ENCODE data around the gene SNX30.

The SNX30 gene

DNA sequence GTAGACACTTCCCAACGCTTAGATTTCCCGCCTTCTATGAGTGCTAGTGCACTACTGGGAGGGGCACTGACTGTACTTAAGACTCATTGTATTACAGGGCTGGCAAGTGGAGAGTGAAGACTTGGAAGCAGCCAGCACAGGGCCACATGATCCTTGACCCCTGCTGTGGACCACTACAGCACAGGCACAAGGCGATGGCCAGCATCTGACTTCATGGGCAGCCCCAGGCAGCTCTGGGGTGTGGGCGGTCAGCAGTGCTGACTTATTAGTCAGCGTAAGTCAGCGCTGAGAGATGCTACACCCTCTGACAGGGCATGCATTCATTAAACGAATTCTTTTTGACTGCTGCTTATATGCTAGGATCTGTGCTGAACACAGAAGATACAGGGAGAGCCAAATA lies 130.8 kb downstream of the SNX30 start:
- TF ChIP-seq, protein P1, sequence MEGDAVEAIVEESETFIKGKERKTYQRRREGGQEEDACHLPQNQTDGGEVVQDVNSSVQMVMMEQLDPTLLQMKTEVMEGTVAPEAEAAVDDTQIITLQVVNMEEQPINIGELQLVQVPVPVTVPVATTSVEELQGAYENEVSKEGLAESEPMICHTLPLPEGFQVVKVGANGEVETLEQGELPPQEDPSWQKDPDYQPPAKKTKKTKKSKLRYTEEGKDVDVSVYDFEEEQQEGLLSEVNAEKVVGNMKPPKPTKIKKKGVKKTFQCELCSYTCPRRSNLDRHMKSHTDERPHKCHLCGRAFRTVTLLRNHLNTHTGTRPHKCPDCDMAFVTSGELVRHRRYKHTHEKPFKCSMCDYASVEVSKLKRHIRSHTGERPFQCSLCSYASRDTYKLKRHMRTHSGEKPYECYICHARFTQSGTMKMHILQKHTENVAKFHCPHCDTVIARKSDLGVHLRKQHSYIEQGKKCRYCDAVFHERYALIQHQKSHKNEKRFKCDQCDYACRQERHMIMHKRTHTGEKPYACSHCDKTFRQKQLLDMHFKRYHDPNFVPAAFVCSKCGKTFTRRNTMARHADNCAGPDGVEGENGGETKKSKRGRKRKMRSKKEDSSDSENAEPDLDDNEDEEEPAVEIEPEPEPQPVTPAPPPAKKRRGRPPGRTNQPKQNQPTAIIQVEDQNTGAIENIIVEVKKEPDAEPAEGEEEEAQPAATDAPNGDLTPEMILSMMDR (IDR thresholded peaks at IDR 0.05; ENCODE audit: low read depth, low read length) = no peak
- DNase-seq (ENCODE audit: low read depth in 2 of 2) = peak; percentile 44 to 67
- no peak overlapping the region for H3K4me3 ChIP-seq (replicated peaks in 1 of 2; ENCODE audit: low read depth in 2 of 2, low read length in 2 of 2)

DNA sequence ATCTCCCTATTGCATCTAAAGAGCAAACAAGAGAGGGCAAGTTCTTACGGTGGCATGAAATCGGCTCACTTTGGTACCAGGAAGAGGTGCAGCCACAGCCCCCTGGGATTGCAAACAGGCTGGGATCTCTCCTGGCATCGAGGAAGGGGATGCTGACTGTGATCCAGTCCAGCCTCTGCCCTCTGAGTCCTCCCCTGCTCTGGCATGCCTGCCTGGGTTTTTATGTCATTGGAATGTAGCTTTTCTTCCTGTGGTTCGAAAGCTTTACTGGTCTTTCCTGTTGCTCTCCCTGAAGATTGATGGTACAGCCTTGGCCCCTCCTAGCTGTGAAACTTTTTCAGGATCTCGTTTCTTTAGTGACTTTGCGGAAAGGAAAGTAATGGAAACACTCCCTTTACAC lies 133.5 kb downstream of the SNX30 start:
- TF ChIP-seq, protein P1 (IDR thresholded peaks at IDR 0.05; ENCODE audit: low read depth, low read length) = no peak
- no peak overlapping the region for H3K4me3 ChIP-seq (replicated peaks in 1 of 2; ENCODE audit: low read depth in 2 of 2, low read length in 2 of 2)
- DNase-seq (ENCODE audit: low read depth in 2 of 2) = peak in 1 of 2 donors; percentile 31

DNA sequence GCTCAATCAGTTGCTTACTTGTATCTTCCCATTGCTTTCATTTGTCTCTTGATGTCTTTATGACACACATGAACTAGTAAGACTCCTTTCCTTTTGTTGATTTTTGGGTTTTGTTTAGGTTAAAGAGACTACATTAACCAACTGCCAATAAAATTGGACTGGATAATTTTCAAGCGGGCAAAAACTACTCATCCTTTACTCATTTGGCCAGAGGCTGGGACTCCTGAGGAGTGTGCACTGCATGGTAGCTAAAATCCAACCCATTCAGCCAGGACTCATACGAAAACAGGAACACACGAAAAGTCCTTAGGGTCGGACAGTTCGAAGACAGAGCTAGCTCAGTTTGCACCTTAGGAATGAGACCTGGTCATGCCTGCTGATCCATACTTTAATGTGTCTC lies 134.2 kb downstream of the SNX30 start:
- TF ChIP-seq, protein P1 (IDR thresholded peaks at IDR 0.05; ENCODE audit: low read depth, low read length) = no peak
- no peak for DNase-seq (ENCODE audit: low read depth in 2 of 2)
- H3K4me3 ChIP-seq (replicated peaks in 1 of 2; ENCODE audit: low read depth in 2 of 2, low read length in 2 of 2) = no peak overlapping the region

DNA sequence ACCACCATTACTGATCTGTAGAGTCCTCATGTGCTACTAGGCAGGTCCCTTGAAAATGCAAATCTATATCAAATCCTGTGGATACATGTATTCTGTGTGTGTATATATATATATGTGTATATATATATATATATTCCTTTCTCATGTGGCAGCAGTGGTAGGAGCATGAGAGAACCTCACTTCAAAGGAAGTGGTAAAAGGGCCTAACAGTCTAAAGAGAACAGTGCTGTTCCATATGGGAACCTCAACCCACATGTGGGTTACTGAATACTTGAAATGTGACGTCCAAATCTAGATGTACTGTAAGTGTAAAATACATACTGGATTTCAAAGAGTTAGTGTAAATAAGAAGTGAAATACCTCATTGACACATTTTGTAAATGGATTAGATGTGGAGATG lies 134.8 kb downstream of the SNX30 start:
- no peak overlapping the region for H3K4me3 ChIP-seq (replicated peaks in 1 of 2; ENCODE audit: low read depth in 2 of 2, low read length in 2 of 2)
- TF ChIP-seq, protein P1 (IDR thresholded peaks at IDR 0.05; ENCODE audit: low read depth, low read length) = no peak
- DNase-seq (ENCODE audit: low read depth in 2 of 2) = no peak

DNA sequence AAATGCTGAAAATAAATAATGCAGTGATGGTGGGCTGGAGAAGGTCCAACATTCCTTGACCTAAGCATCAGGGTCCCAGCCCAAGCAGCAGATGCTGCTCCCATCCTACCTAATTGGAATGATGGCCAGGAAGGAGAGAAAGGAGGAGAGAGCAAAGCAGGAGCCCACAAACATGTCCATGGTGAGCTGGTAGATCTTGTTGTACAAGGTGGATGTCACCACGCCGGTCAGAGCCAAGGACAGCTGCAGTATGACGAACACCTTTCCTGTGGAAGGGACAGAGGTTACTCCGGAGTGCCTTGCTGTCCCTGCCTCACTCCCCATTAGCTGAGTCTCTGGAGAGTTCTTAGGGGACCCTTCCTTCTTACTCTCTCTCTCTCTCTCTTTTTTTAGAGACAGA lies 135.8 kb downstream of the SNX30 start:
- H3K4me3 ChIP-seq (replicated peaks in 1 of 2; ENCODE audit: low read depth in 2 of 2, low read length in 2 of 2) = no peak overlapping the region
- DNase-seq (ENCODE audit: low read depth in 2 of 2) = no peak
- TF ChIP-seq, protein P1 (IDR thresholded peaks at IDR 0.05; ENCODE audit: low read depth, low read length) = no peak

DNA sequence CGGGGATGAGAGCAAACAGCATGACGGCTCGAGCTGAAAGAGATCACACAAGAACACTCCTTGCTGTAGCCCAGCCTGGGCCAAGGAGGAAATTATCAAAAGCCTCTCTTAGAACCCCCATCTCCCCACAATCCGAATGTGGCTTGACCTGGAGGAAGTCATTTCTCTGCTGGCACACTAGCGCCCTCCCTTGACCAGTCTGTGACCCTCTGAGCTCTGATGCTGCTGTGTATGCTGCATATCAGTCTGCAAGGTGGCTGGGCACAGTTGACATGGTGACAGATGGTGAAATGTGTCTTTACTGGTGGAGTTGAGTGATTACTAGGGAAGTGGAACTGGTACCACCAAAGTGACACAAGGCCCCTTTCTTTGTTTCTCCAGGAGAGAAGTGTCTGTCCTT lies 136.8 kb downstream of the SNX30 start:
- DNase-seq (ENCODE audit: low read depth in 2 of 2) = no peak
- H3K4me3 ChIP-seq (replicated peaks in 1 of 2; ENCODE audit: low read depth in 2 of 2, low read length in 2 of 2) = no peak overlapping the region
- TF ChIP-seq, protein P1 (IDR thresholded peaks at IDR 0.05; ENCODE audit: low read depth, low read length) = peak; percentile 22
